Measurements from ENCODE around the gene CADM2.
"Not testable (repeated sequence)": the region's sequence is repeated elsewhere in the genome, so short reads cannot be mapped to it uniquely, and the experiment has no call there.

Gene CADM2

DNA sequence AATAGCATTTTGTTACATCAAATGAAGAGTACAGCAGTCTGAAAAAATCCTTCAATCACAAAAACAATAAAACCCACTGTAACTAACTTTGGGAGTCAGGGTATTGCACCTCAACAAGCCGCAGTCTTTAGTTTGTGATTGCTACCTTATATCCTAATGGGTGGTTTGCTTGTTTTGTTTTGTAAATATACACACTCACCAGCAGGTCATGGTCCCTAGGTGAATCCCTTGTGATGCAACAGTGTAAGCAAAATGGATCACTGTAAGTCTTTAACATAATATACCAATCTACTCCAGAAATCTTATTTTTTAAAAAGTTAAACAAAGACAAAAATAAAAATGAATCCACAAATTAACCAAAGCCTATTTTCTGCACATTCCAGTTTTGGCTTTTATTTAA is 749.5 kb downstream of the CADM2 start:
- FAIRE-seq, result not testable (repeated sequence)

DNA sequence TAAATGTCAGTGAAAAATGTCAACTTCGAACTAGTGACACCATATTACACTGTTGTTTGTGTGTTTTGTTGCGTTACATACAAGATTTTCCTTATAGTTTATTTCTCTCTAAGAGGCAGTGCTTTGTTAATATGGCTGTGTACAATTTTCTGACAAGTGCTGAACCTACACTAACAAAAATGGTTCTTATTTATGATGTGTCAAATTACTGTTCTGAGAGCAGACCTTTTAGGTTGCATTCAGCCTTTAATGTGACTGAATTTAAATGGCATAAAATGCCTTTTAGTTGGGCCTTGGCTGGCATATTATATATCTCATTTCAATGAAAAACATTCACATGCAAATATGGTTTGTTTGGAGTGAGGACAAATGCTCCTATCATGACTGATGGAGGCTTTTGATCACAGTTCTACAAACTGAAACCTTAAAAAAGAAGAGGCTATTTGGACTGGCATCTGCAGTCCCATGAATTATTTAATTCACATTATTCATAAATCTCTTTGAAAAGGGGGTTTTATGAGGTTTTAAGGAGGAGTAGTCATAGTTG is 750.6 kb downstream of the CADM2 start:
- FAIRE-seq, result no peak

DNA sequence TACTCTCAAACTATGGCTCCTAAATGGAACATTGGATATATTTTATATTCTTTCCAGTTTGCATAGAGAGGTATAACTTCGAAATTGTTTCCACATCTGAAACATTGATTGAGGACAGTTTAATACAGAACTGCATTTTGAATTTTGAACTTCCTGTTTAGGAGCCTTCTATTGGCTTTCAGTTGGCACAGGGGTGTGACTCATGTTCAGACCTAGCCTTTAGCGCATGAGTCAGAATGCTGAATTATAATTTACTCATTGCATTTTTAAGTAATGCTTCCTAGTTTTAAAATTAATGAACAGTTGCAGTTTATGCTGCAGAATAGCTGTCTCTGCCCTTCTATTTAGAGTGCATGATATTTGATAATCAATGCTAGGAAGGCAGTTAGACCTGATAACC is 751.7 kb downstream of the CADM2 start:
- FAIRE-seq, result no peak

DNA sequence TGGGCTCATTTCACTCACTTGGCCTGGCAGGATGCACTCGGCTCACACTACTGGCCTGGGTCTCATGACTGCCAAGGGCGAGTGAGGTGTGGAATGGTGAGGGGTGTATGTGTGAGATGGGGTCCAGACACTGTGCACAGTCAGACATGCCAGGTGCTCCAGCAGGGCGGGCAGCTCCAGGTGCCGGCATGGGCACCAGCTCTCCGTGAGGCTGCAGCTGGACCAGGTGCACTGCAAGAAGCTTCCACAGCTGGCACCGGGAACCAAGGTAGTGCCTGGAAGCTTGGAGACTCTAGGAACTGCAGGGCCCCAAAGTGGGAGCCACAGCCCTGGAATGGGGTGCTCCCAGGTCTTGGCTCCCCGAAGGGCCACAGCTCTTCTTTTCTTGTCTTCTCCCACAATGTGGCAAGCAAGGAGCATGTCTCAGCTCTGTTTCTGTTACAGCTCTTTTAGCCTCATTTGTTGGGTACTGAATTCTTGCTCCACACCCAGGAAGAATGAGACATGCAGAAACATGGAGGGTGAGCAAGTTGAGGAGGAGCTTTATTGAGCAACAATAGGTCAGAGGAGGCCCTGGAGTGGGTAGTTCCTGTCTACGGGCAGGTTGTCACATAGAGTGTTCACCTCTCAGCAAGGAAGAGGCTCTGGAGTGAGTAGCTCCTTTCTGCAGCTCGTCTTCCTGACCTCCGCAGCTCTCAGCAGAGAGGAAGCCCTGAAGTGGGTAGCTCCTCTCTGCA is 762.8 kb downstream of the CADM2 start:
- FAIRE-seq, result no peak

DNA sequence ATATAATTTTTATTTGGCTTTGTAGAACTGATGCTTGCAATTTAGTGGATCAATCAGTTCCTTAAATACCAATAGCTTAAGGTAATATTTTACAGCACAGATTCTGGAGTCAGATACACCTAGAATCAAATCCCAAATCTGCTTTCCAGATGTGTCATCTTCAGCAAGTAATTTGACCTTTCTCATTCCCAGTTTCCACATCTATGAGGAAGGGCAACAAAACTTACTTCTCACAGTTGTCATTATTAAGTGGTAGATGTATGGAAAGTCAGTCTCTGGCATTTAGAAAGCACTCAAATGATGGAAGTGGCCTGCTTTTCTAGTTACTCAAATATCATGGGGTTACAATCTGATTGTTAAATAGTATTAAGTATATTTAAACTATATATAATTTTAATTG is 767.0 kb downstream of the CADM2 start:
- no peak for FAIRE-seq

DNA sequence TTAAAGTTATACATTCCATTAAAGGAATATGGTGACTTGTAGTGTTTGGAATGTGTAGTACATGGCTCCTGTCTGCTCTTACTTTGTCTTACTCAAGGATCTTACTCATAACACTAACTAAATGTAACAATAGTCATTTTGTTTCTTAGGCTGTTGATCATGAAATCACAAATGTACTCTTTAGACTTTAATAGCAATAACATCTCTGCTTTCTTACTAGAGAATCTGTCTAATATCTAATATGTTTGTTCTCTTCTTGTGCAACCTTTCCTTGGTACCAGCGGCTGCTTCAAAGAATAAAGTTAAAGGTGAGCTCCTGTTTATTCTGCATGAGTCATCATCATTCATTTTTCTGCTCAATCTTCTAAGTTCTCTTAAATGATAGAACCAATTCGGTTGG is 767.5 kb downstream of the CADM2 start:
- no peak for FAIRE-seq

DNA sequence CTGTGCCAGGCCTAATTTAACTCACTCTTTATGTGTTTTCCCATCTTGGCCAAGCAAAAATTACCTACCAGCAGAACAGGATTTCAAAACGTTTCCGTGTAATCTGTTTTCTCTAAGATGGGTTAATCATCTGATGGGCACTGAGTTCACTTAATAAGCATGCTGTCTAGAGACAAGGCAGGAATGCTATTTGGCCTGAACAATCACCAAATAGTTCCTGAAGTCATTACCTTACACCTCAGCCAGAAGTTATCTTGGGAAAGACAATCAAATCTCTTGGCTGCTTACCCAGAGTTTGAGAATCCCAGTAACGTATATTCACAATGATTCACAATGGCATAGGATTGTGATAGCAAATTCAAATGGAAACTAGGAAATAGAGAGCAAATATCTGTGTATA is 779.1 kb downstream of the CADM2 start:
- no peak for FAIRE-seq

DNA sequence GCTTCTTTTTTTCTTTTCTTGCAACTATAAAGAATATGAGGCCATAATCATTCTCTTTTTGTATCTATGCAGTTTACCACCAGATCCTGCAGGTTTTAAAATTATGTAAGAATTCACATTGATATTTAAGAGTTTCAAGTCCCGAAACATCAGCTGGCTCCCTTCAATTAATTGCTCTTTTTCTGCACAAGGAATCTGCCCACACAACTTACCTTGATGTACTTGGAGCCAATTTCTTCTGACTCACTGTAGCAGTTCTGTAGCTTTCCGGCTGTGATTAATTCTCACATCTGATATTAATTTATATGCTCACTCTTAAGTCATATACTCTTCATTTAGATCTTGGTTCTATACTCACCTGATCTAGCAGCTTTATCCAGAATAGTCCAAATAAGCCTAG is 781.8 kb downstream of the CADM2 start:
- FAIRE-seq, result no peak

DNA sequence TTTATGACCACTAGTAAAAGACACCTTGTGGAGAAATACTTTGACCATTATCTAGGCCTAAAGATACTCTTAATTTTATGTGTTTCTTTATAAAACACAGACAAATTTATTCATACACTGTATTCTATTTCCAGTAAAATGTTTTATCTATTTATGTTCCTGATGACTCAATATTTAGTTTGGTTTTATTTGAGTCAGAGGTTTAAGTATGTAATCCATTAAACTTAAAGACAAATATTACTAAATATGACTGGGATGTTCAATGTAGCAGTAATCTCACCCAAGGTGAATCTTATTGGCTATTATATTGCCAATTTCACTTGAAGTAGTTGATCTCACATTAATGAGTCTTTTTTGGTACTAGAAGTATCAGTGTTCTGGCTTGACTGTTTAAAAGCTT is 799.7 kb downstream of the CADM2 start:
- no peak for FAIRE-seq

DNA sequence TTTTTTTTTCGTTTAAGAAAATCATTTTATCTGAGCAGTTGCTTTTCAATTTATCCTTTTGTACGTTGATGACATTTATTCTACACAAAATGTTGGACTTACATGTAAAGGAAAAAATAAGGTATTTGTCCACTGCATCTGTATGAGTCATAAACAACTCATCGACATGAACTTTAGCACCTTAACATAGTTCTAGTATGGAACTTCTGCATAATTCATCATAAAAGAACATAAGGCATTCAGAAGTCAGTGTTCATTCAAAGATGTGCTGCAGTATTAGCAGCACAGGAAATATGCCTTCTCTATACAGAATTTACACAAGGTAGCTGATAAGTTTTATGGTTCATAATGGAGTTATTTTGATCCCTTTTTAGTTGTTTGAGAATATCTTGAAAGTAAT is 801.6 kb downstream of the CADM2 start:
- no peak for FAIRE-seq

DNA sequence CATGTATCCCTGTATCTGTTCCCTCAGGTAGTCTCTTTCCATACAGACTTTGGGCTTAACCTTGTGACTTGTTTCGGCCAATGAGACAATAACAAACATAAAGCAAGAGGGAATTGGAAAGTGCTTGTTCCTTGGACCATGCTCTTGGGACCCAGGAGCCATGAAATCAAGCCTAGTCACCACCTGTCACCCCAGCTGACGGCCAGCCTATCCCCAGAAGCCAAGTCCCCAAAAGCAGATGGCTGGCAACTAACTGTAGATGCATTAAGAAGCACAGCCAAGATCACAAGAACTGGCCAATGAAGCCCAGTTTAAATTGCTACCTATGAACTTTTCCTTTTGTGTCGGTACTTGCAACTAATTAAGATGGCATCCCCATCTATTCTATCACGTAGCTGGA is 822.0 kb downstream of the CADM2 start:
- no peak for FAIRE-seq

DNA sequence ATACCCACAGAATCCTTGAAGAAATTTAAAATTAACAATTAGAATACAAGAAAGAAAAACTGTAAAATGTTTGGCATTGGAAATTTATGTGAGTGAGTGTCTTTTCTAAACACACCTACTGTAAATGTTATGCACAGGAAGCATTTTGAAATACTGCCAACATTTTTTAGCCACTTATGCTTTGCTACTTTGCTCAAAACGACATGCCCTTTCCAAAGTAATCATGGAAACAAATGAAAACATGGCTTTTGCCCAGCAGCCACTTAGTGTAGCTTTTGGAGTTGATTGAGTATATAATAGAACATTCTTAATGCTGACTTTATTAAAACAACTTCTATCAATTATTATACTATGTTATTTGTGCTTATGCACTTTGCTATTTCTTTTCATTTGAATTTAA is 823.0 kb downstream of the CADM2 start:
- no peak for FAIRE-seq

DNA sequence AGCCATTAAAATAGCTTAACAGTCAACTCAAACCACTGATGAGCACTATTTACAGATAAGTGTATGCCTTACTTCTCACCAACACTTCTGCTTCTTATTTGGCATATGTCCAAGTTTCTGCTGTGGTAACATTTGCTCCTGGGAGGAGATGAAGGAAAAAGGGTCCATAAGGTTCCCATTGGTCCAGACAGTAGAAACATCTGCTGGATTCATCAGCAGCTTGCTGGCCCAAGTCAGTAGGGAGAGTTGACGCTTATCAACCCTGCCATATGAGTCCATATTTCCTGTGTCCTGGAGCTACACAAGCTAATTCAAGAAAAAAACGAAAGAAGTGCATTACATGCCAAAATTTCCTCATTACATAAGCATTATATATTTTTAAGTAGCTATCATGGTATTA is 824.5 kb downstream of the CADM2 start:
- no peak for FAIRE-seq

DNA sequence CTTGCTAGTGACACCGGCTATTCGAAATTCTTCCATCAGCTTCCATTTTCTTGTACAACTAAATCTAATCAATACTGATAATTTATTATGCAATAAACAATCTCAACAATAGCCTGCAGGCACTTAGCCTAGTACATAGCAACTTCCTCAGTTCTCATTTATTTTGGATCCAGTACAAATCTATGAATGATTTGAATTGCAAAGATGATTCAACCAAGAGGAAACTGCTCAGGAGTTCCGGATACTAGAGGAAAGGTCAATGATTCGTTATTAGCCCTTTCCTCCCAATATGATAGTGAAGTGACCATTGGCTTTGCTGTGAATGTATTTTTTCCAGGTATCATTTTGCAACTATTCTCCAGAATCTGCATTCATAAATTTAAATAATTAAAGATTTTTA is 827.0 kb downstream of the CADM2 start:
- FAIRE-seq, result no peak

DNA sequence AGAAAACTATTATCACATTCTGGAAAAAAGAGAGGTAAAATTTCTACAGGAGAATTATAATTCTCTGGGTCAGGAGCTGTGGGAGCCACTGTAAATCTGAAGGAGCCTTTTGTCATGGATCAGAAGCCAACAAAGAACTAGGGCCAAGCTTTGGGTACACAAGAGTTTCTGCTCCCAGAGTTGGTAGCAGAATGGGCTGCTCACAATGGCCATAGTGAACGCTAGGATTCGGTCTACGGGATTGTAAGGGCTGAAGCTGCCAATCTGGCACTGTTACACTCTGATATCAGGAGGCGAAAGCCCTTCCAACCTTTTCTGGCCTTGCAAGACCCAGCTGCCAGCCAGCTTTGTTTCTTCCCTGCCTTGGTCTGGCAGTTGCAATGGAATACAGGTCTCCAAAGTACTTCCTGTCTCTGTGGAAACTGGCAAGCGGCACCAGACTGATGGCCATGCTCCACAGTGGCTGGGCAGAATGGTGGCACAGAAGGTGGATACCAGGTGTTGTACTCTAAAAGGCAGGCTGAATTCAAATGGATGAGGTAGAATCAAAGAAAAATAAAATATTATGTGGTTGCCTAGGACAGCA is 831.7 kb downstream of the CADM2 start:
- FAIRE-seq, result no peak

DNA sequence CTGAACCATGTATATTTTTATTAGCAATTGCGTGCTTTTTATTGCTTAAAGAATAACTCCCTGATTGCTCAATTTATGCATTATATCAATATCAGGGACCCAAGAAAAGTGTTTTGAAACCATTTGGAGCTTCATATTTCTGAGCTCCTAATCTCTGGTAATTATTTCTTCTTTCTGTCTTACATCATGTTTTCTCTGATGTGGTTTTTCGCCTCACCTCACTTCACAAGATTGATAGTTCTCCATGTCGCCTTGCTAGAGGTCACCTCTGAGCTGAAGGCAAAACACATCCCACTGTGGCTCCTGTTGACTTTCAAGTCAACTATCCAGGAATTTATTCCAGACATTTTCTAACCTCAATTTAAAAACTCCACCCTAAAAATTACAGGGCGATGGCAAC is 837.4 kb downstream of the CADM2 start:
- FAIRE-seq, result no peak

DNA sequence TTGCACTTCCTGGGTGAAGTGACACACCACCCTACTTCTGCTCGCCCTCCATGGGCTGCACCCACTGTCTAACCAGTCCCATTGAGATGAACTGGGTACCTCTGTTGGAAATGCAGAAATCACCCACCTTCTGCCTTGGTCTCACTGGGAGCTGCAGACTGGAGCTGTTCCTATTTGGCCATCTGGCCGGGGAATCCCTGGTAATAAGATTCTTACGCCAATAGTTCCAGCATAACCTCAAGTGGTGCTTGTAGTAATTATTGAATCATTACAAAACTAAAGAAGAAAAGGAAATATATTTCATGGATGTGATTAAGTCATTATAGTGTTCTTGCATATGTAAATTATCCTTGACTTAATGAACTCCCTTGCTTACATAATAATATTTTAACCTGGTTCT is 841.9 kb downstream of the CADM2 start:
- no peak for FAIRE-seq

DNA sequence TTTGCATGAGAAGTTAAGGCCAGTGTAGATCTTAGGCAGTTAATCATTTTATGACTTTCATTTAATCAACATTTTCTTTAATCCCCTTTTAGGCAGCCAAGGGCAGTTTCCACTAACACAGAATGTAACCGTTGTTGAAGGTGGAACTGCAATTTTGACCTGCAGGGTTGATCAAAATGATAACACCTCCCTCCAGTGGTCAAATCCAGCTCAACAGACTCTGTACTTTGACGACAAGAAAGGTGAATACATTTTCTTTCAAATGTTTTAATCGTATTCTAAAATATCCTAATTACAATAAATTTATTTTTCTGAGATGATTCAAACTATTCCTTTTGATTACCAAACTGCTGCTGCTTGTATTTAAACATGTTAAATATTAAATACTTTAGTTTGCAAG is 843.2 kb downstream of the CADM2 start:
- peak; percentile 30 for FAIRE-seq

DNA sequence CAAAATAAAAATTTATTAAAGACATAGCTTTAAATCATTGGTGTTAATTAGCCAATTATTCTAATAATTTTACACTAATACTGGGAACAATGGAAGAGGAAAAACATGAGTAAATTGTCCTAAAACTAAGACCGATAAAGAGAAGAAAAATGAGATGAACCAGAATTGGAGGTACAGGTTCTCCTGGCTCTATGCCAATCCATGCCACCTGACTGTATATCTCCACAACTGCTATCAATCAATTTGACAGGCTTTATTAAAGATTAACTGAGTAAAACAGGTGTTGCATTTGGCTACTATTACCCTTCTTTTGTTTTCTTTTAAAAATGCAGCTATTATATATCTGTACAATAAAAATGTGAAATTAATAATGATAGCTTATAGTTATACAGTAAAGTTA is 850.0 kb downstream of the CADM2 start:
- FAIRE-seq, result no peak

DNA sequence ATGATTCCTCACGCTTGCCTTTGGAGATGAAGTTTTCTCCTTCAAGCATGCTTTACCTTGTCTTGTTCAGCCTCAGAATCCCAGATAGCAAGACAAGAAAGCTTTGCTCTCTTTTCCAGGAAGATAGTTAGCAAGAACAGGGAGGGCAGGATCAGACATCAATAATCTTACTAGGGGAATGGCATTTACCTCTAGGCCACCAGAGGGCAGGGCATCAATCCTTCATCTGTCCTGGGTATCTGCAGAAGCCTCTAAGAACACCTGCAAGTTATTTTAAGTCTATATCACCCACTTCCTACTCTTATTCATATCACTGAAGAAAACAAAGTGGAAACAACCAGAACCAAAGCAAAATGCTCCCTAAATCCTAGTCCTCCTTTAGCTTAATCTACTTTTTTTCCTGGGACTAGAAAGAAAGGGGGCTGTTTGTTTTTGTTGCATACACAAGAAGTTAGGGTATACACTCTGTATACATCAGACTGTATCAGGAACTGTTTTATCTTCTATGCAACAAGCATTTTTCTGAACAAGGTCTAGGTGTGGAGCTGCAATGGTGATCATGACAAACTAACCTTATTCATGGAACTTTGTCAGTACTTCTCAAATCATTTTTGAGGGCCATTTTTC is 862.5 kb downstream of the CADM2 start:
- no peak for FAIRE-seq

DNA sequence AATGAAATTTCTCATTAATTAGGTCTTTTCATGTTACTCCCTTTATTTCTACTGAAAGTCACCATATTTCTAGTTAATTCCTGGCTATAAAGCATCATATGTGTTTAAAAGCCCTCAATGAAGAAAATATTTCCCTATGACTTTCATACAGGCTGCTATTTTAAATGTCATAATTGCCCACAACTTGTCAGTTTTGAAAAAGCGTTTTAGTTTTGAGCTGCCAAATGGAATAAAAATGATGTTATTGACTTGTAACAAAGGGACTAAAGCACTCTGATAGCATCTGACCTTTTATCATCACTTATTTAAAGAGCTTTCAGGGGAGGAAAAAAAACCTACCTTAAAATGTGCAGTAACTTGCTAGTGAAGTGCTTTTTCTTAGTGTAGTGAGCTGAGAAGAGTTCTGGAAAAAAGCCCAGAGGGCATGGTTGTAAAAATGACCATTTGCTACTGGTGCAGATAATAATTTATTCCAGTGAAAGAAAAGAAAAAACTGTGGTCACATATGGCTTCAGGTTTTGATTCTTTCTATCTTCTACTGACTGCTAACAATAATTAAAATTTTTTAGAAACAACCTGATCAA is 877.2 kb downstream of the CADM2 start:
- no peak for FAIRE-seq

DNA sequence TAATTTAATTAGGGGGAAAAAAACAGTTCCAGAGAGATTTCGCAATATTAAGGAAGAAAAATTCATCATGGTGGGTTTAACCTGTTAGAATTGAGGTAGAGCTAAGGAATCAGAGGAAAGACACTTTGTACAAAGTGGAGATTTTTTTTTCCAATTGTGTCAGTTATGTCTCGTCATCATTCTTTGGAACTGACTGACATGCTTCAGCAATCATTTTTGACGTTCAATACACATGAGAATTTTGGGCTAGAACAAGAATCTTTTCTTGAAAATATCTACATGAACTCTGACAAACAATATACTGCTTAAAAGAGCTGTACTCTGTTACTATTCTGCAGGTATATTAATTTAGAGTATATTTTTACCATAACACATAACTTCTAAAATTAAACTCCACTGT is 878.6 kb downstream of the CADM2 start:
- no peak for FAIRE-seq

DNA sequence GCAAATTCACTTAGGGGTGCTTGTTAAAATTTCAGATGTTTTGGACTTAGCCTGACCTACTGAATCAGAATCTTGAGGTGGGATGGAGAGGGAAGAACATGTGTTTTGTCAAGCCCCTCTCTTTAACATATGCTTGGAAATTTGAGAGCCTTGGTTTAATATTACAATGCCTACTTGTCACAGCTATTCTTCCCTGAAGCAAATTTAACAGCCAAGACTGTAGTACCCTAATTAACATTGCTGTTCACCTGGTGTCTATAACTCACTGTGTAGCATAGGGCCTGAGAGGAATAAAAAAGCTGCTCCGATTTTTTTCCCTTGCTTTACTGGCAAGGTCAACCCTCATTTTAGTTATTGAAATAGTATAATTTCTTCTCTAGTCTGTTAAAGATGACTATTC is 880.1 kb downstream of the CADM2 start:
- FAIRE-seq, result no peak

DNA sequence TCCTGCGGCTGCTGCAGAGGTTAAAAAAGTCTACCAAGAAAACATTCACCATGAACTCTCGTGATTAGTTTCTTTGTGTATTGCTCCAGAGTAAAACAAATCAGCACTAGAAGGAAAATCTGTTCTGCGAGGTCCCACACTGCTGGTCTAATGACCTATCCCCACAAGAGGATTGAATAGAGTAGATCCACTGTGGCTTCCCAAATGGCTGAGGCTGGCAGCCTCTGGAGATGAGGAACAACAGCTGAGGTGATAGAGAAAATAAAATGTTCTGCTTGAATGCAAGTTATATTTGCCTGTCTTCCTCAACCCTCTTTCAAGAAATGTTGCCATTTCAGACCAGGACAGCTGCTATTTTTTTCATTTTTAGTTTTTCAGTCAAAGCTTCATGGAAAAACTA is 883.3 kb downstream of the CADM2 start:
- no peak for FAIRE-seq

Data from A204.1 (cell line).